ENCODE measurements around the gene ATG16L1. TPM values are rescaled to one million over a fixed set of nuclear protein-coding genes. Genes with fewer than 3 reads are reported as not detected.

The ATG16L1 gene
- 10 to 100 TPM; 38.9 to 56.9 (median 40.4) TPM for total RNA-seq

DNA sequence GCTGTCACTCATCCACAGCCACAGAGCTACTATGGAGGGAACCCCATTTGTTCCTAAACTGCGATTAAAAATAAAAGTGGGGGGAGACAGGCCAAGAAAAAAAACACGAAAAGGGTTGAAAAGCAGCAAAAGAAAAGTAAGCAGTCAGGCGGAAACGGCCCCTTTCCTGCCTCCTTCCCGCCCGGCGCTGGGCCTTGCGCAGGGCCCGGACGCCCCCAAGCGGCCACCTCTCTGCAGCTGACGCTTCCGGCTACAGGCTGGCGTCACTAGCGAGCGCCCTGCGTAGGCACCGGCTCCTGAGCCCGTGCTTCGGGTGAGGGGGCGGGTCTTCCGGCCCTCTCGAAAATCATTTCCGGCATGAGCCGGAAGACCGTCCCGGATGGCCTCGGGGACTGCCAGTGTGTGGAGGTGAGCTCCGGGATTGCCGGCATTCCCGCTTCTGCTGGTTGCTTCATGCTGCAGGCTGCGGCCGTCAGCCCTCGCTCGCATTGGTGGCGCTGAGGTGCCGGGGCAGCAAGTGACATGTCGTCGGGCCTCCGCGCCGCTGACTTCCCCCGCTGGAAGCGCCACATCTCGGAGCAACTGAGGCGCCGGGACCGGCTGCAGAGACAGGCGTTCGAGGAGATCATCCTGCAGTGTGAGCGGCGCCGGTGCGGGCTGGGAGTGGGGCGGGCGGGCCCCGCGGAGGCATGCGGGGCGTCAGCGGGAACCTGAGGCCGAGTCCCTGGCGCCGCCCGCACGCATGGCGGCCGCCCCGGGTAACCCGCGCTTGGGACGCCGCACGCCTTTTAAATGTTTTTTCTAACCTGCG lies at the start of gene ATG16L1:
Gene ATG16L1, plus strand, starts transcription at position 368 of the 811 bp plus-strand sequence. Its CDS starts 155 bp downstream, at position 523.
- DNase-seq (ENCODE audit: low spot score in 2 of 2), result peak; percentile 91 to 98
- intact Hi-C loops (cut with DNase I; ENCODE audit: low total_unique reads), result loop anchor here (10.0 kb wide), 1 partner anchor 637 kb away; no protein-coding TSS in a partner anchor
- TF ChIP-seq CTCF (IDR thresholded peaks at IDR 0.05) (peak in 1 of 3 donors; percentile 35), POLR2A (IDR thresholded peaks at IDR 0.05) (no peak)
- 0 to 1% methylated on average over 40 to 62 of the region's 75 CpGs for WGBS, 2 donors
- H3K4me3 ChIP-seq (ENCODE audit: low read depth, poor library complexity, severe bottlenecking), result peak within 1 kb of the TSS; percentile 71

- H3K4me3 ChIP-seq (ENCODE audit: low read depth, poor library complexity, severe bottlenecking), result no peak overlapping the region
- no peak for DNase-seq (ENCODE audit: low spot score in 2 of 2)
- intact Hi-C loops (cut with DNase I; ENCODE audit: low total_unique reads), result no loop called here
- 77 to 86% methylated on average over 5 of the region's 5 CpGs for WGBS, 2 donors
- TF ChIP-seq CTCF (IDR thresholded peaks at IDR 0.05) (no peak), POLR2A (IDR thresholded peaks at IDR 0.05) (no peak)
Observed at GRCh38 chr2:233202531-233202944, 48.9 kb upstream of the ATG16L1 start.

DNA sequence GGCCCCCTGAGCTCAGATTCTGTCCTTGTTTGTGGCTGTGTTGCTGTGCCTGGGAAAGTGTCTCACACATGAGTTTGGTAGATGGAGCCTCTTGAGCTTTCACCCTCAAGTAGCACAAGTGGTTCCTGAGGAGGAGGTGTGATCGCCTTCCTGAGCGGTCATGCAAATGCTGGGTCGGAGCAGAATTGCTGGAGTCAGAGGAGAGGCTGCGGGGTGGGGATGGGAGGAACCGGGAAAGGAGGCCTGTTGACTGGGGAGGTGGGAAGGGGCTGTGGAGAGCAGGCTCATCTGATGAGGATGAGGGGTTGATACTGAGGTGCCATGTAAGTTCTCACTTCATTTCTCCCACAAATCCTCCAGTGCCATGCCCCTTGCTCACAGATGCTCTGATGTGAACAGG lies 48.4 kb upstream of the ATG16L1 start:
- 95 to 97% methylated on average over 5 of the region's 5 CpGs for WGBS, 2 donors

DNA sequence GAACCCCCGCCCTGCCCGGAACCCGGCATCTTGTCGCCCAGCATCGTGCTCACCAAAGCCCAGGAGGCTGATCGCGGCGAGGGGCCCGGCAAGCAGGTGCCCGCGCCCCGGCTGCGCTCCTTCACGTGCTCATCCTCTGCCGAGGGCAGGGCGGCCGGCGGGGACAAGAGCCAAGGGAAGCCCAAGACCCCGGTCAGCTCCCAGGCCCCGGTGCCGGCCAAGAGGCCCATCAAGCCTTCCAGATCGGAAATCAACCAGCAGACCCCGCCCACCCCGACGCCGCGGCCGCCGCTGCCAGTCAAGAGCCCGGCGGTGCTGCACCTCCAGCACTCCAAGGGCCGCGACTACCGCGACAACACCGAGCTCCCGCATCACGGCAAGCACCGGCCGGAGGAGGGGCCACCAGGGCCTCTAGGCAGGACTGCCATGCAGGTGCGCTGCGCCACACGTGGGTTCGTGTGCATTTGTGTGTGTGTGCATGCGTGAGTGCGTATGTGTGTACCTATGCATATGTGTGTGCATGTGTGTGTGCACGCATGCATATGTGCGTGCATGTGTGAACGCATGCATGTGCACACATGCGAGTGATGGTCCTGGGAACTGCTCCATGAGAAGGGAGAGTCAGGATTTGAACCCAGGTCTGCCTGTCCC lies 47.1 kb upstream of the ATG16L1 start:
- no peak overlapping the region for H3K4me3 ChIP-seq (ENCODE audit: low read depth, poor library complexity, severe bottlenecking)
- WGBS, 2 donors, result 86 to 95% methylated on average over 35 to 49 of the region's 50 CpGs
- no peak for DNase-seq (ENCODE audit: low spot score in 2 of 2)
- intact Hi-C loops (cut with DNase I; ENCODE audit: low total_unique reads), result no loop called here
- TF ChIP-seq POLR2A (IDR thresholded peaks at IDR 0.05), result no peak
- no peak for TF ChIP-seq CTCF (IDR thresholded peaks at IDR 0.05)

More for the DNA sequence above, 48.4 kb upstream of the ATG16L1 start:
- TF ChIP-seq POLR2A (IDR thresholded peaks at IDR 0.05) (no peak), CTCF (IDR thresholded peaks at IDR 0.05) (no peak)
- intact Hi-C loops (cut with DNase I; ENCODE audit: low total_unique reads), result no loop called here
- no peak for DNase-seq (ENCODE audit: low spot score in 2 of 2)
- H3K4me3 ChIP-seq (ENCODE audit: low read depth, poor library complexity, severe bottlenecking), result no peak overlapping the region

DNA sequence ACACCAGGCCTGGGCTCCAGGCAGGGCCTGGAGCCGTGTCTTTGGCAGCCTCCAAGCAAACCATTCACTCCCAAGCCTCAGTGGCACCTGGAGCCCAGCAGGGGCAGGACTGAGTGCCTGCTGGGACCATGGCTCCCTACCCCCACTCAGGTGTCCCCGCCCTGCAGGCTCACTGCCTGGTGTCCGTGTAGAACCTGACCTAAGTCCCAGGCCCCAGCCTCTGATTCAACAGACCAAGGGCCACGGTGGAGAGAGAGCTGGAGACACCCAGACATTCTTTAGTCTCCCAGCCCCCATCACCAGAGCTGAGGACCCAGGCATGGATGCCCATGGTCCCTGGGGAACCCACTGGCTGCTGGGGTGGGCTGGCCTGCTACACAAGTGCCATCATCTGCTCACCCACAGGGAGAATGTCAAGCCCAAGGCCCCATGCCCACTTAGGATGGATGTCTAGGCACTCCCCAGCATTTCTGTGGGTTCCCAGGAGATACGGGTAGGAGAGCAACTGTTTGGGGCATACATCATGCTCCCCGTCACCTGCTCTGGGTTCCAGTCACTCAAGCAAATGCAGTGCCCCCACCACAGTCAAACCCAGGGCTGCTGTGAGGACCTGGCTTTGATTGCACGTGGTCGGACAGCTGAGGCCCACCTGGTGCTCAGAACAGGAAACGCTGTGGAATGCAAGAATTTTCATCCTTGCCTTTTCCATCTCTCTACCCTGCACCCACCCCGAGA lies 42.9 kb upstream of the ATG16L1 start:
- no peak for DNase-seq (ENCODE audit: low spot score in 2 of 2)
- intact Hi-C loops (cut with DNase I; ENCODE audit: low total_unique reads), result no loop called here
- WGBS, 2 donors, result 82 to 89% methylated on average over 10 of the region's 10 CpGs
- no peak overlapping the region for H3K4me3 ChIP-seq (ENCODE audit: low read depth, poor library complexity, severe bottlenecking)
- TF ChIP-seq CTCF (IDR thresholded peaks at IDR 0.05) (no peak), POLR2A (IDR thresholded peaks at IDR 0.05) (no peak)
